HG02610 (cell line): ENCODE data around the gene THY1.
"Not testable (repeated sequence)": the region's sequence is repeated elsewhere in the genome, so short reads cannot be mapped to it uniquely, and the experiment has no call there.

ENCODE experiments used
- ATAC-seq: cut with Tn5 transposase; IDR thresholded peaks from one replicate; pipeline ENCODE4 v1.9.1; 2021; ENCODE audit warnings: mild to moderate bottlenecking, moderate library complexity; ENCODE audit not compliant: unreplicated experiment

THY1 gene

GRCh38 chr11:119422809-119423508 is at the start of gene THY1:
THY1 (minus strand) TSS chr11:119423172; CDS start chr11:119420905, 2,267 bp downstream.
- ATAC-seq, result no peak

- no peak for ATAC-seq
Observed at GRCh38 chr11:119472186-119472855, 49.3 kb upstream of the THY1 start.

- no peak for ATAC-seq
Observed at GRCh38 chr11:119471329-119471728, 48.4 kb upstream of the THY1 start.

GRCh38 chr11:119470317-119471291 is 47.6 kb upstream of the THY1 start:
- ATAC-seq, result no peak

- ATAC-seq, result no peak
Observed at GRCh38 chr11:119469506-119469905, 46.5 kb upstream of the THY1 start.

- no peak for ATAC-seq
Observed at GRCh38 chr11:119468511-119468910, 45.5 kb upstream of the THY1 start.

GRCh38 chr11:119461229-119461963 is 38.4 kb upstream of the THY1 start:
- ATAC-seq, result no peak

- ATAC-seq, result no peak
Observed at GRCh38 chr11:119460582-119460981, 37.6 kb upstream of the THY1 start.

- ATAC-seq, result no peak
Observed at GRCh38 chr11:119460097-119460496, 37.1 kb upstream of the THY1 start.

GRCh38 chr11:119459293-119459976 is 36.5 kb upstream of the THY1 start:
- no peak for ATAC-seq

- ATAC-seq, result not testable (repeated sequence)
Observed at GRCh38 chr11:119455708-119456107, 32.7 kb upstream of the THY1 start.

GRCh38 chr11:119455241-119455640 is 32.3 kb upstream of the THY1 start:
- not testable (repeated sequence) for ATAC-seq

- ATAC-seq, result no peak
Observed at GRCh38 chr11:119453881-119454280, 30.9 kb upstream of the THY1 start.

- ATAC-seq, result no peak
Observed at GRCh38 chr11:119450590-119451326, 27.8 kb upstream of the THY1 start.

- ATAC-seq, result no peak
Observed at GRCh38 chr11:119449498-119449897, 26.5 kb upstream of the THY1 start.

GRCh38 chr11:119448380-119448779 is 25.4 kb upstream of the THY1 start:
- no peak for ATAC-seq

- no peak for ATAC-seq
Observed at GRCh38 chr11:119447664-119448242, 24.8 kb upstream of the THY1 start.

- no peak for ATAC-seq
Observed at GRCh38 chr11:119446871-119447663, 24.1 kb upstream of the THY1 start.
